Measurements from ENCODE around the gene KRTAP9-8.
"Not testable (repeated sequence)": the region's sequence is repeated elsewhere in the genome, so short reads cannot be mapped to it uniquely, and the experiment has no call there.

KRTAP9-8 gene

DNA sequence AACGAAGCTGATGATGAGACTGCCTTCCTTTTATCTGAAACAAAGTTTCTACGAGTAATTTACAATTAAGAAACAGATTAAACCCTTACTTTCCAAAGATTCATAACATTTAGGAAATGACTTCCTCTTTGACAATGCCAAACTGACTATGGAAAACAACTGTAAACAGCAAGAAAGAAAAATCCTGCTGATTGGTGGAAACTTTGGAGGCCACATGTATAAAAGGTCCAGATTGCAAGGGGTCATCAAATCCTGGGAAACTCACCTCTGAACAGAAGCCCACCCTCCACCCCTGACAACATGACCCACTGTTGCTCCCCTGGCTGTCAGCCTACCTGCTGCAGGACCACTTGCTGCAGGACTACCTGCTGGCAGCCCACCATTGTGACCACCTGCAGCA, 27.3 kb downstream of the KRTAP9-8 start, which contains the start of gene KRTAP9-6:
Gene KRTAP9-6, plus strand, starts transcription at position 301 of the 400 bp plus-strand sequence. Its CDS starts 0 bp downstream, at position 301.
- no peak for DNase-seq (ENCODE audit: low read depth)
- TF ChIP-seq, protein P1, sequence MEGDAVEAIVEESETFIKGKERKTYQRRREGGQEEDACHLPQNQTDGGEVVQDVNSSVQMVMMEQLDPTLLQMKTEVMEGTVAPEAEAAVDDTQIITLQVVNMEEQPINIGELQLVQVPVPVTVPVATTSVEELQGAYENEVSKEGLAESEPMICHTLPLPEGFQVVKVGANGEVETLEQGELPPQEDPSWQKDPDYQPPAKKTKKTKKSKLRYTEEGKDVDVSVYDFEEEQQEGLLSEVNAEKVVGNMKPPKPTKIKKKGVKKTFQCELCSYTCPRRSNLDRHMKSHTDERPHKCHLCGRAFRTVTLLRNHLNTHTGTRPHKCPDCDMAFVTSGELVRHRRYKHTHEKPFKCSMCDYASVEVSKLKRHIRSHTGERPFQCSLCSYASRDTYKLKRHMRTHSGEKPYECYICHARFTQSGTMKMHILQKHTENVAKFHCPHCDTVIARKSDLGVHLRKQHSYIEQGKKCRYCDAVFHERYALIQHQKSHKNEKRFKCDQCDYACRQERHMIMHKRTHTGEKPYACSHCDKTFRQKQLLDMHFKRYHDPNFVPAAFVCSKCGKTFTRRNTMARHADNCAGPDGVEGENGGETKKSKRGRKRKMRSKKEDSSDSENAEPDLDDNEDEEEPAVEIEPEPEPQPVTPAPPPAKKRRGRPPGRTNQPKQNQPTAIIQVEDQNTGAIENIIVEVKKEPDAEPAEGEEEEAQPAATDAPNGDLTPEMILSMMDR (IDR thresholded peaks at IDR 0.05; ENCODE audit: low read depth, low read length, missing control alignments), result no peak
- no peak within 1 kb of the TSS for H3K4me3 ChIP-seq (ENCODE audit: low read depth, low read length)

DNA sequence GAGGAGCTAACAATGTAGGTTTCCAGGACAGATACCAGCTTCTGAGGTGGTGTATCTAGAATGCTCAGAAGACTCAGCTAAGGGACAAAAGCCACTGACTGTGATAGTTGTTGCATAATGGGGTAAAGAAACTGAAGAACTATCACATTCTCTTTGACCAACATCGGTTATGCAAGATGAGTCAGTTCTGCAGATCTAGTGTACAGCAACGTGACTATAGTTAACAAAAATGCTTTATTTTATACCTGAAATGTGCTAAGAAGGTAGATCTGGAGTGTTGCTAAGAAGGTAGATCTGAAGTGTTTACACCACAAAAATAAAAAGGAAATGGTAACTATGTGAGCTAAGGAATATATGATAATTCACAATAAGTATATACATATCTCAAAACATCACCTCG, 29.9 kb downstream of the KRTAP9-8 start:
- TF ChIP-seq, protein P1 (IDR thresholded peaks at IDR 0.05; ENCODE audit: low read depth, low read length, missing control alignments), result no peak
- no peak for DNase-seq (ENCODE audit: low read depth)
- H3K4me3 ChIP-seq (ENCODE audit: low read depth, low read length), result no peak overlapping the region

DNA sequence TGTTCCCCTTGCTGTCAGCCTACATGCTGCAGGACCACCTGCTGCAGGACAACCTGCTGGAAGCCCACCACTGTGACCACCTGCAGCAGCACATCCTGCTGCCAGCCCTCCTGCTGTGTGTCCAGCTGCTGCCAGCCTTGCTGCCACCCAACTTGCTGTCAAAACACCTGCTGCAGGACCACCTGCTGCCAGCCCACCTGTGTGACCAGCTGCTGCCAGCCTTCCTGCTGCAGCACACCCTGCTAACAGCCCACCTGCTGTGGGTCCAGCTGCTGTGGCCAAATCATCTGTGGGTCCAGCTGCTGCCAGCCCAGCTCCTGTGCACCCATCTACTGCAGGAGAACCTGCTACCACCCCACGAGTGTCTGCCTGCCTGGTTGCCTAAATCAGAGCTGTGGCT, 33.5 kb downstream of the KRTAP9-8 start:
- DNase-seq (ENCODE audit: low read depth); H3K4me3 ChIP-seq (ENCODE audit: low read depth, low read length): not testable (repeated sequence)

DNA sequence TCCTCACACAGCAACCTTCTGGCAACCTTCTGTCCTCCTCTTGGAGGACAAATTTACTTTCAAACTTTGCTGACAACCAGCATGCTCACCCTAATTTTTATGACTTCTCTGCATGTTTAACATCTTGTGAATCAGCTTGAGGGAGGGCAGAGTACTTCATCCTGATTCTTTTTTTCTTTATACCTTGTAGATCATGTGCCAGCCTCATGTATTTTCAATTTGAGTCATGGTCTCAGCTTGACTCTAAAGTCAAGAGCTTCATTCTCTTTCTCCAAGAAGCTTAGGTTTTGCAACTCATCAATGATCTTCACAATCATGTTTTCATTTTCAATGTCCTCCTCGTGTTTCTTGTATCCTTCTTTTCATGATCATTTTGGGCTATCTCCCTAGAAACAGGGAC, 34.1 kb downstream of the KRTAP9-8 start:
- H3K4me3 ChIP-seq (ENCODE audit: low read depth, low read length), result no peak overlapping the region
- TF ChIP-seq, protein P1 (IDR thresholded peaks at IDR 0.05; ENCODE audit: low read depth, low read length, missing control alignments), result no peak
- no peak for DNase-seq (ENCODE audit: low read depth)

DNA sequence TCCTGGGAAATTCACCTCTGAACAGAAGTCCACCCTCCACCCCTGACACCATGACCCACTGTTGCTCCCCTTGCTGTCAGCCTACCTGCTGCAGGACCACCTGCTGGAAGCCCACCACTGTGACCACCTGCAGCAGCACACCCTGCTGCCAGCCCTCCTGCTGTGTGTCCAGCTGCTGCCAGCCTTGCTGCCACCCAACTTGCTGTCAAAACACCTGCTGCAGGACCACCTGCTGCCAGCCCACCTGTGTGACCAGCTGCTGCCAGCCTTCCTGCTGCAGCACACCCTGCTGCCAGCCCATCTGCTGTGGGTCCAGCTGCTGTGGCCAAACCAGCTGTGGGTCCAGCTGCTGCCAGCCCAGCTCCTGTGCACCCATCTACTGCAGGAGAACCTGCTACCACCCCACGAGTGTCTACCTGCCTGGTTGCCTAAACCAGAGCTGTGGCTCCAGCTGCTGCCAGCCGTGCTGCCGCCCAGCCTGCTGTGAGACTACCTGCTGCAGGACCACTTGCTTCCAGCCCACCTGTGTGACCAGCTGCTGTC, 37.9 kb downstream of the KRTAP9-8 start, which contains the start of gene KRTAP9-7:
Gene KRTAP9-7, plus strand, starts transcription at position 51 of the 543 bp plus-strand sequence. Its CDS starts 0 bp downstream, at position 51.
- DNase-seq (ENCODE audit: low read depth); H3K4me3 ChIP-seq (ENCODE audit: low read depth, low read length): not testable (repeated sequence)

DNA sequence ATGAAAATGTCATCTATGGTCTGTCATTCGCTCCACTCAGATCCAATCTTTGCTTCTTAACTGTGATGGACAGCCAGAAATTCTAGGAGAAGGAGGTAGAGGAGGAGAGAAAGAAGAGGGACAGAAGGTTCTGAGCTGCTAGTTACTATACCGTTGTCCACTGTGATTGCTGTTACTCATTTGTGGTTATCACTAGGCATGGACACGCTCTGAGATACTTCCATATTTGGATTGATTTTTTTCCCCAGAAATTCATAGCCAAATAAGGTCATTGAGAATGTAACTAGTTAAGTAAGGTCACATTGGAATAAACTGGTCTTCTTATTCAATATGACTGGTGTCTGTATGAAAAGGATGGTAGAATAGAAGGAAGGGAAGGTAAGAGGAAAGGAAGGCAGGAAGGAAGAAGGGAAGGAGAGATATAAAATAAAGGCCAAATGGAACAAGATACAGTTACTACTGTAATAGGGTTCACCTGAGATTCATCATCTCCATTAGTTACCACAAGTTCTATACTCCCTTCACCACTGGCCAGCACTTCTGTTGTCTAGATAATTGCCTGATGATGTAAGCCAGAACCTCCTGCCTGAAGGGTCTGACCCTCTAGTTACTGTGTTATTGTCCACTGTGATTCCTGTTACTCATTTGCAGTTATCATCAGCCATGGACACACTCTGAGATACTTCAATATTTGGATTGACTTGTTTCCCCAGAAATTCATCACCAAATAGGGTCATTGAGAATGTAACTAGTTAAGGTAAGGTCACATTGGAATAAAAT, 40.6 kb downstream of the KRTAP9-8 start:
- TF ChIP-seq, protein P1 (IDR thresholded peaks at IDR 0.05; ENCODE audit: low read depth, low read length, missing control alignments), result no peak
- H3K4me3 ChIP-seq (ENCODE audit: low read depth, low read length), result no peak overlapping the region

DNA sequence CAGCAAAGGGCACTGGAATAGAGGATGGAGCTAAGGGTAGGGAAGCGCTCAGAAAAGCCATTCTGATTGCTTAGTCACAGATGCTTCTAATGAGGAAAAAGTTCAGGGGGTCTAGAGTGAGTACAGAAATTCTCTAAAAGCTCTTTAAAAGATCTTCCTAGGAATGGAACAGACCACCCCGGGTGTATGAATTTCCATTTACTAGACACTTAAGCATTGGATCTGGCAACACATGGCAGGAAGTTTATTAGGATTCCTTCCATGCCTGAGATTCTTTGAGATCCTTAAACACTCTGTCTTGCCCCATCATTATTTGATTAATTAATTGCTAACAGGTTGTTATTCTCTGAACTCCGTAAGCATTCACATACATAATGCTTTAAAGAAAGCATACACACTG, 46.2 kb downstream of the KRTAP9-8 start:
- TF ChIP-seq, protein P1 (IDR thresholded peaks at IDR 0.05; ENCODE audit: low read depth, low read length, missing control alignments), result no peak
- H3K4me3 ChIP-seq (ENCODE audit: low read depth, low read length), result no peak overlapping the region
- no peak for DNase-seq (ENCODE audit: low read depth)

More for the DNA sequence above, 40.6 kb downstream of the KRTAP9-8 start:
- no peak for DNase-seq (ENCODE audit: low read depth)

DNA sequence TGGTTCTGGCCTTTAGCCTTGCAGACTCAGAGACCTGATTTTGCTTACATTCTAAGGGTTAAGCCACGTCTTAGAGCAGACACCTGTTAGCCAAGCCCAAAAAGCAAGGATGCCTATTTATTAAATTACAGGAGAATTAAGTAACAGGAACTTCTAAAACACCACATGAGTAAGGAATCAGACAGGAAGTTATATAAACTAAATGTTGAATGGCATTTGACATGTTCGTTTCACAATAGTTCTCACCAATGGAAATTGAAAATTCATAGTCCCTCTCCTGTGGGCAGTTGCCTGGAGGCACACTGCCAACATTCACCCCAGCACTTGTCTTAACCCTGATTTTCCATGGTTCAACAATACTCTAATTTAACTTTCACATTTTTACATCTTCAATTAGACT, 46.7 kb downstream of the KRTAP9-8 start:
- TF ChIP-seq, protein P1 (IDR thresholded peaks at IDR 0.05; ENCODE audit: low read depth, low read length, missing control alignments), result no peak
- no peak for DNase-seq (ENCODE audit: low read depth)

More for the DNA sequence above, 46.7 kb downstream of the KRTAP9-8 start:
- no peak overlapping the region for H3K4me3 ChIP-seq (ENCODE audit: low read depth, low read length)
